NCI-H82 treated with DMSO at 0.1 percent for 48 hours (cell line): ENCODE data around the gene UTP14C.
"Not testable (repeated sequence)": the region's sequence is repeated elsewhere in the genome, so short reads cannot be mapped to it uniquely, and the experiment has no call there.

ENCODE experiments used
- DNase-seq: peaks from one replicate; lab custom pipeline; 2025; ENCODE audit not compliant: unreplicated experiment; lab: John Stamatoyannopoulos, UW

UTP14C gene

GRCh38 chr13:52024481-52024880 lies at the start of gene UTP14C:
TSS of gene UTP14C (plus strand) at chr13:52024691. CDS start at chr13:52028805, 4,114 bp downstream.
- DNase-seq, result no peak

- no peak for DNase-seq
Observed at GRCh38 chr13:51976423-51976822, 48.1 kb upstream of the UTP14C start.

GRCh38 chr13:51976890-51977289 lies 47.6 kb upstream of the UTP14C start:
- DNase-seq, result no peak

GRCh38 chr13:51977625-51978024 lies 46.9 kb upstream of the UTP14C start:
- no peak for DNase-seq

GRCh38 chr13:51978796-51979556 lies 45.5 kb upstream of the UTP14C start:
- no peak for DNase-seq

GRCh38 chr13:51980908-51981307 lies 43.6 kb upstream of the UTP14C start:
- no peak for DNase-seq

- no peak for DNase-seq
Observed at GRCh38 chr13:51981355-51981754, 43.1 kb upstream of the UTP14C start.

- DNase-seq, result not testable (repeated sequence)
Observed at GRCh38 chr13:51983292-51983691, 41.2 kb upstream of the UTP14C start.

- not testable (repeated sequence) for DNase-seq
Observed at GRCh38 chr13:51984904-51985303, 39.6 kb upstream of the UTP14C start.

GRCh38 chr13:51988988-51989618 lies 35.4 kb upstream of the UTP14C start:
- DNase-seq, result no peak

- DNase-seq, result no peak
Observed at GRCh38 chr13:51993713-51994112, 30.8 kb upstream of the UTP14C start.

GRCh38 chr13:51995677-51996551 lies 28.6 kb upstream of the UTP14C start:
- DNase-seq, result peak; percentile 84

GRCh38 chr13:51996641-51997040 lies 27.9 kb upstream of the UTP14C start:
- no peak for DNase-seq

GRCh38 chr13:51997186-51997585 lies 27.3 kb upstream of the UTP14C start:
- no peak for DNase-seq

GRCh38 chr13:51997641-51998330 lies 26.7 kb upstream of the UTP14C start:
- peak; percentile 91 for DNase-seq

- peak; percentile 37 for DNase-seq
Observed at GRCh38 chr13:51998723-51999509, 25.6 kb upstream of the UTP14C start.

GRCh38 chr13:51999510-51999911 lies 25.0 kb upstream of the UTP14C start:
- no peak for DNase-seq

- DNase-seq, result no peak
Observed at GRCh38 chr13:51999921-52000320, 24.6 kb upstream of the UTP14C start.

GRCh38 chr13:52001120-52001731 lies 23.3 kb upstream of the UTP14C start:
- peak; percentile 77 for DNase-seq

- no peak for DNase-seq
Observed at GRCh38 chr13:52002361-52002760, 22.1 kb upstream of the UTP14C start.
